Activated effector memory CD4-positive, alpha-beta T cell treated with anti-CD3 and anti-CD28 coated beads, Interleukin-2, amount 50 U/mL, for 16 hours (primary cell): Measurements from ENCODE around the gene EHD1.
"Not testable (repeated sequence)": the region's sequence is repeated elsewhere in the genome, so short reads cannot be mapped to it uniquely, and the experiment has no call there.

Experiments used
- DNase-seq: peaks from one replicate; pipeline ENCODE4 v3.0.0-alpha.2; 2020

The EHD1 gene

DNA sequence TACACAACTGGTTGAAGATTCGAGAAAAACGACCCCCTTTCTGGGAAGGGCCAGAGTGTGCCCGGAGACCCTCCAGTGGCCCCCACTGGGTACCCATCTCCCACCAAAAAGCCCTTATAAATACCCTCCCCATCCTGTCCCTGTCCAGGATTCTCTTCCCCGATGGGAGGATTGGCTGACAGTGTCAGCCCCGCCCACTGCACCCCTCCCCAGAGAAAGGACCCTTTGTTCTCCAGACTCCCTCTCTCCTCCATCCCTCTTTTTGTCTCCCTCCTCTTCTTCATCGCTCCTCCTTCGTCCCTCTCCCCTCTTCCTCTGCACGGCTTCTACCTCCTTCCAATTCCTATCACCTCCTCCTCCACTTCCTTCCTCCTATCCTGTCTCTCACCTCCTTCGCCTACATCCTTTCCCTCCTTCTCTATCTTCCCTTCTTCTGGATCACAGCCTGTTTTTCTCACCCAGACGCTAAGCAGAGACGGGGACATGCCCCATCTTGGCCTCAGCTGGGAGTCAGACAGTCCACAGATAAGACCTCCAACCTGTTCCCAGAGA is 54.8 kb downstream of the EHD1 start:
- no peak for DNase-seq

DNA sequence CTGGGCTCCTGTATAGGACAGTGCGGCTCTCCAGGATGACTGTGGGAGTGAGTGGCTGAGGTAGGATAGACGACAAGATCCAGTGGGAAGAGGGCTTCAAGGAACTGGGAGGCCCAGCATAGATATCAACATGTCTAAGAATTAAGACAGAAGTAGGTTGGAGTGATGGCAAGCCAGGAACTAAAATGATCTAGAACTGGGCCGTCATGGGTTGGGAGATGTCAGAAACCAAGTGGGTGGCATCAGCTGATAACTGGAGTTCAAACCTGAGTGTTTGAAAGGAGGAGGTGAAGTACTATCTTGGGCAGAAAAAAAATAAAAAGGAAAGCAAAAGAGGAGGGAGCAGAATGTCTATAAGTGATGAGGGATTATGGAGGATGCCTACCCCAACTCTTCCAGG is 60.9 kb downstream of the EHD1 start:
- no peak for DNase-seq

- not testable (repeated sequence) for DNase-seq
Observed at GRCh38 chr11:64815433-64815832, 63.0 kb downstream of the EHD1 start.

DNA sequence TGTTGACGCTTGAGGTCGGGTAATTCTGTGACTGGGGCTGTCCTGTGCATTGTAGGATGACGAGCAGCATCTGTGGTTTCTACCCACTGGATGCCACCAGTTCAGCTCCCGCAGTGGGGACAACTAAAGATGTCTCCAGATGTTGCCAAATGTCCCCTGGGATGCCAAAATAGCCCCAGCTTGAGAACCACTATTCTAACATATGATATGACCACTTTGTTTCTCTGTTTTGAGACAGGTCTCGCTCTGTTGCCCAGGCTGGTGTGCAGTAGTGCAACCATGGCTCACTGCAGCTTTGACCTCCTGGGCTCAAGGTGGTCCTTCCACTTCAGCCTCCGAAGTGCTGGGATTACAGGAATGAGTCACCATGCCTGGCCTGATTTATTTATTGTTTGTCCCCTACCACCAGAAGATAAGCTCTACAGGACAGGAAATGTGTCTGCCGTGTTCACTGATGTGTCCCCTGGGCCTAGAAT is 63.7 kb downstream of the EHD1 start:
- no peak for DNase-seq

DNA sequence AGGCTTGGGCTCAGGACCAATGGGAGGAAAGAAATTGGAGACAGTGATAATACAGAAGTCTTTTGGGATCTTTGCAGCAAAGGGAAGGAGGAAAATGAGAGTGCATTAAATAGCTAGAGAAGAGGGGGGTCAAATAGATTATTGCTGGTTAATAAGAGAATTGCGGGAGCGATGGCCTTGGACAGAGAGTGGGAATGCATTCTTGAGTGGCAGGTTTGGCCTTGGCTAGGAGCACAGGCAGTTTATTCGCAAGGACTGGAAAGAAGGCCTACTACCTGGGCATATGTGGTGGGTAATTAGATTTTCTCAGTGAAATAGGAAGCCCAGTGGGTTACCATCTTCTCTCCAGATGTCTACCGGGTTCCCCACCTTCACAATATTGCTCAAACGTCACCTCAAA is 64.6 kb downstream of the EHD1 start:
- DNase-seq: no peak

DNA sequence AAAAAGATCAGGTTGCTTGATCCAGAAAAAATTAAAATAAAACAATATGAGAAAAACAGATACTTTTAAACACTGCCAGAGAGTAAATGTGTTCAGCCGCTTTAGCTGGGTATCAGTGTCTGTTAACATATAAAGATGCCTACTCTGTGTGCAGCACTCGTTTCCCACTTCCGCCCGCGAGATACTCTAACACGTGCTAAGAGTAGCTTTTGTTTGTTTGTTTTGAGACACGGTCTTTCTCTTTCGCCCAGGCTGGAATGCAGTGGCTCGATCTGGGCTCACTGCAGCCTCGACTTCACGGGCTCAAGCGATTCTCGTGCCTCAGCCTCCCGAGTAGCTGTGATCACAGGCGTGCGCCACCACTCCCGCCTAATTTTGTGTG is 67.5 kb downstream of the EHD1 start:
- peak; percentile 79 for DNase-seq

DNA sequence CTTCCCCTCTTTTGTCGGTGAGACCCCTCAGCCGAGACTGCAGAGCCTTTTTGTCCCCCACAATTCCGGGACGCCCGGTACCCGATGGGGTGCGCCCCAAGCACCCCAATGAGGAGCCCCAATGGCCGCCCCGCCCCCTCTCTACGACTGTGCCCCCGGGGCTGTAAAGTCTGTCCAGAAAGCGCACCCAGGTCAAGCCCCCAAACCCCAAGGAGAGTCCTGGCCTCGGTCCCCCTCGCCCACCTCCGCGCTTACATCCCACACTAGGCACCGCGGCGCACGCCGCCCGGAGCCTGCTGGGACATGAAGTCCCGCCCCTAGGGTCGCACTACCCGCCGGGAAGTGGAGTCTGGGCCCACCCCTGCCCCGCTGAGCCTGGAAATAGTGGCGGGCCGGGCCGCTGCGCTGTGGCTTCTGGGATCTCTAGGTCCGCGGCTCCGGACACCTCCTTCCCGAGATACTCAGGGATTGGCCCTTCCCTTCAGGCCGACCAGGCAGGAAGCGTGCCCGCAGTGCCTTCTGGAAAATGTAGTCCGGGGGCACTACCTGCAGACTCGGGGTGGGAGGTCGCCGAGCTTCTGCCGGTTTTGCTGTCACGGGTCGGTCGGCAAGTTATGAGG is 68.0 kb downstream of the EHD1 start, which contains the start of gene MEN1:
Gene MEN1, minus strand, starts transcription at position 281 of the 620 bp plus-strand sequence. CDS start 442 bp downstream, outside the sequence.
- peak; percentile 91 for DNase-seq

DNA sequence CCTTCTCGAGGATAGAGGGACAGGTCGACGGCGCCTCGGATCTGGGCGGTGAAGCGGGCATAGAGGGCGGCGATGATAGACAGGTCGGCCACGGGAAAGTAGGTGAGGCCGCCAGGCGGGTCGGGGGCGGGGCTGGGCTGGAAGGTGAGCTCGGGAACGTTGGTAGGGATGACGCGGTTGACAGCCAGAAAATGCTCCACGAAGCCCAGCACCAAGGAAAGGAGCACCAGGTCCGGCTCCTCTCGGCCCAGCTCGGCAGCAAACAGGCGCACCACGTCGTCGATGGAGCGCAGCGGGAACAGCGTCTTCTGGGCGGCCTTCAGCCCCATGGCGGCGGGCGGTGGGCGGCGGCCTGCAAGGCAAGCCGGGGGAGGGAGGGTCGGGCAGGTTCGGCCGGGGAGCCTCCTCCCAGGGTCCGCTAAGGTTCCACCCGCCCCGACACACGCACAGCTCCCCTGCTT is 68.6 kb downstream of the EHD1 start:
- peak; percentile 72 for DNase-seq

DNA sequence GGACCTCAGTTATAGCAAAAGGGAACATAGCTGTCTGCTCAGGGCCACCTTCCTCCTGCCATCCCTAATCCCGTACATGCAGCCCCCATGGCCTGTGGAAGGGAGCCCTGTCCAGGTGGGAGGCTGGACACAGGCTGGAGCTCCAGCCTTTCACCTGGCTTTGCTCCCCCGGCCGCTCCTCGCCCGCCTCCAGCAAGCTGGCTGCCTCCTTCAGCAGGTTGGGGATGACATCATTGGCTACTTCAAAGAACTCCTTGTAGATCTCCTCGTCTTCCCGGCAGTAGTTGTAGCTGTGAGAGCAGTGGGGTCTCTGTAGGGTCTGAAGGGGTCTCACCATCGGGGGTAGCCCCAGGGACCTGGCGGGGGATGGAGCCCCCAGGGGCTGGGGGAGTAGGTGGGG is 72.9 kb downstream of the EHD1 start:
- no peak for DNase-seq

DNA sequence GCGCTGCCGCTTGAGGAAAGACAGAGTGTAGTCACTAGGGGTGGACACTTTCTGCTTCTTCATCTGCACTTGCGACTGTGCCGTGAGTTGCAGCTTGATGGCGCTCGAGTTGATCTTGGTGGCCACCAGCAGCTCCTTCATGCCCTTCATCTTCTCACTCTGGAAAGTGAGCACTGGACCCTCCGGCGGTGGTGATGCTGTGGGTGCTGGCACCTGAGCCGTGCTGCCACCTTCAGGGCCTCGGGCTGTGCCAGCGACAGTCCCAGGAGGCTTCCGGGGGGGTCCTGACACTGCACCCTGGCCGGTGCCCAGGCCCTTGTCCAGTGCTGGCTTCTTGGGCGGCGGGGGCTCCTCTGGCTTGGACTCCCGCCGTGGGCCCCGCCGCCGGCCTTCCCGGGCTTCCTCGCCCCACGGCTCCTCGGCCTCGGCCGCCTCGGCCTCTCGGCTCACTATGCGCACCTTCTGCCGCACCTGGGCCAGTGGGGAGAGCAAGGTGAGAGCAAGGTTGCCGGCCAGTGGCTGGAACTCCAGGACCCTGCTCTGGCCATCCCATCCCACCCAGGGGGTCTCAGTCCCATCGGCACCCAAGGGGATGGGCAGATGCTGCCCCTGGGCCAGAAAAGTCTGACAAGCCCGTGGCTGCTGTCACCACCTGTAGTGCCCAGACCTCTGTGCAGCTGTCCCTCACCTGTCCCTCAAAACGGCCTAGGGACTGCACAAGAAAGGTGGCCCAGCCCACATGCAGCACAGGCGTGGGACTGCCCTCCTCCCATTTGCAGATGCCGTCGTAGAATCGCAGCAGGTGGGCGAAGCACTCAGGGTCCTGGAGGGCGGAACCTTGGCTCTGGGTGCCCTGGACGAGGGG is 73.8 kb downstream of the EHD1 start:
- DNase-seq: no peak

DNA sequence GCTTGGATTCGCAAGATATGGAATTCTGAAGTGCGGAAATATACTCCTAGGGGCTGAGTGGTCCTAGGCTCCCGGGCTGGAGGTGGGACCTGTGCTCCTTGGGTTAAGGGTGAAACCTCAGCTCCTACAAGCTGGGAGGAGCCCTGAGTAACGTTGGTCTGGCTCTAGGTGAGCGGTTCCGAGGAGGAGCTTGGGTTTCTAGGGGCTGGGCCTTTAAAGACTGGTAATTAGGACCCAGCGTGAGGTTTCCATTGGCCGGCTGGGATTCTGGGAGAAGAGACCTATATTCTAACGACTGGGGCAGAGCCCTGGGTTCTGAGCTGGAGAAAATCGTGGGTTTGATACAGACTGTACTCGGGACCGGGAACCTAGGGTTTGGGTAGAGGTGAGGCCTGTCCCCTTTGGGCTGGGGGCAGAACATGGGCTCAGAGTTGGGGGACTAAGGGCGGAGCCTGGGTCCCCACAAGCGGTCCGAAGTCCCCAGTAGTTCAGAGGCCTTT is 74.5 kb downstream of the EHD1 start:
- DNase-seq: no peak

DNA sequence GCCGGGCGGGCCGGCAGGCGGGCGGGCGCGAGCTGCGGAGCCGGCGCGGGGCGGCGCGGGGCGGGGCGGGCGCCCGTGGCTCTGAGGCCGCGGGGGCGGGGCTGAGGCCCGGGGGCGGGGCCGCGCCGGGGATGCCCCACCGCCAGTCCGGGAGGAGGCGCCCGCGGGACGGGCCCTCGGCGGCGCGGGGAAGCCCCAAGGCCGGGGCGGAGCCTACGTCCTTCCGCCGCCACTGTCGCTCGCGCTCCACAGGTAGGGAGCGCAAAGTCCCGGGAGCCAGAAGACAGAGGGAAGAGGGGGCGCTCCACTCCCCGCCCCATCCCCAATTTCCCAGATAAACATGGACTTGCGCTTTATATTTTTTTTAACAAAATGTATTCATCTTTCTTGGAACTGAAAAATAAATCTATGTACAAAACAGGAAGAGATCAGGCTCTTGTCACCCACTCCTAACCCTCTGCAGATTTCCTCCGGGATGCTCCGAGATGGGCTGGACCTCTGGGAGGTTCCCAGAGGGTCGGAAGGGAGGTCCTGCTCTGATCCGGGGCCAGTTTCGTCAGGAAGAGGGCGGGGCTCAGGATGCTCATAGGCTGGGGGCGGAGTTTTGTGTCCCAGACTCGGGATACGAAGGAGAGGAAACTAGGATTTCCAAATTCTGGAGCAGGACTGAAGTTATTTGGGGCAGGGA is 75.1 kb downstream of the EHD1 start, which contains the start of gene MAP4K2:
Gene MAP4K2, minus strand, starts transcription at position 57 of the 688 bp plus-strand sequence. CDS start 65 bp downstream, outside the sequence.
- peak; percentile 96 for DNase-seq

GRCh38 chr11:64802370-64803157 is 75.9 kb downstream of the EHD1 start:
- DNase-seq: peak; percentile 79
